ENCODE results near the gene HPSE2. TPM values are rescaled to one million over a fixed set of nuclear protein-coding genes. Genes with fewer than 3 reads are reported as not detected.

HPSE2 gene
- total and polyA plus RNA-seq, 2 of the 13 experiments (the other 11 are each of a cell fraction or from before 2014, with no cell fraction given): 0.01 TPM; not detected in 1

GRCh38 chr10:98460837-98461499, 774.7 kb downstream of the HPSE2 start (continued):
- peak; percentile 97 for TF ChIP-seq ATF3 (CRISPR knock-in tag; IDR thresholded peaks at IDR 0.05)
- no peak for TF ChIP-seq CBFB (CRISPR knock-in tag; IDR thresholded peaks at IDR 0.05)
- TF ChIP-seq, protein P1, sequence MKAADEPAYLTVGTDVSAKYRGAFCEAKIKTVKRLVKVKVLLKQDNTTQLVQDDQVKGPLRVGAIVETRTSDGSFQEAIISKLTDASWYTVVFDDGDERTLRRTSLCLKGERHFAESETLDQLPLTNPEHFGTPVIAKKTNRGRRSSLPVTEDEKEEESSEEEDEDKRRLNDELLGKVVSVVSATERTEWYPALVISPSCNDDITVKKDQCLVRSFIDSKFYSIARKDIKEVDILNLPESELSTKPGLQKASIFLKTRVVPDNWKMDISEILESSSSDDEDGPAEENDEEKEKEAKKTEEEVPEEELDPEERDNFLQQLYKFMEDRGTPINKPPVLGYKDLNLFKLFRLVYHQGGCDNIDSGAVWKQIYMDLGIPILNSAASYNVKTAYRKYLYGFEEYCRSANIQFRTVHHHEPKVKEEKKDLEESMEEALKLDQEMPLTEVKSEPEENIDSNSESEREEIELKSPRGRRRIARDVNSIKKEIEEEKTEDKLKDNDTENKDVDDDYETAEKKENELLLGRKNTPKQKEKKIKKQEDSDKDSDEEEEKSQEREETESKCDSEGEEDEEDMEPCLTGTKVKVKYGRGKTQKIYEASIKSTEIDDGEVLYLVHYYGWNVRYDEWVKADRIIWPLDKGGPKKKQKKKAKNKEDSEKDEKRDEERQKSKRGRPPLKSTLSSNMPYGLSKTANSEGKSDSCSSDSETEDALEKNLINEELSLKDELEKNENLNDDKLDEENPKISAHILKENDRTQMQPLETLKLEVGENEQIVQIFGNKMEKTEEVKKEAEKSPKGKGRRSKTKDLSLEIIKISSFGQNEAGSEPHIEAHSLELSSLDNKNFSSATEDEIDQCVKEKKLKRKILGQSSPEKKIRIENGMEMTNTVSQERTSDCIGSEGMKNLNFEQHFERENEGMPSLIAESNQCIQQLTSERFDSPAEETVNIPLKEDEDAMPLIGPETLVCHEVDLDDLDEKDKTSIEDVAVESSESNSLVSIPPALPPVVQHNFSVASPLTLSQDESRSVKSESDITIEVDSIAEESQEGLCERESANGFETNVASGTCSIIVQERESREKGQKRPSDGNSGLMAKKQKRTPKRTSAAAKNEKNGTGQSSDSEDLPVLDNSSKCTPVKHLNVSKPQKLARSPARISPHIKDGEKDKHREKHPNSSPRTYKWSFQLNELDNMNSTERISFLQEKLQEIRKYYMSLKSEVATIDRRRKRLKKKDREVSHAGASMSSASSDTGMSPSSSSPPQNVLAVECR (CRISPR knock-in tag; IDR thresholded peaks at IDR 0.05; ENCODE audit: borderline replicate concordance): no peak
- peak; percentile 44; the same call in 1 of the 2 replicates for TF ChIP-seq PPARG (CRISPR knock-in tag; conservative IDR thresholded peaks at IDR 0.05)
- TF ChIP-seq TCF7L2 (IDR thresholded peaks at IDR 0.05; ENCODE audit: low read depth, low read length): no peak
- TF ChIP-seq ZBTB3 (CRISPR knock-in tag; IDR thresholded peaks at IDR 0.05; ENCODE audit: borderline replicate concordance, low read depth): no peak
- TF ChIP-seq, protein P2, sequence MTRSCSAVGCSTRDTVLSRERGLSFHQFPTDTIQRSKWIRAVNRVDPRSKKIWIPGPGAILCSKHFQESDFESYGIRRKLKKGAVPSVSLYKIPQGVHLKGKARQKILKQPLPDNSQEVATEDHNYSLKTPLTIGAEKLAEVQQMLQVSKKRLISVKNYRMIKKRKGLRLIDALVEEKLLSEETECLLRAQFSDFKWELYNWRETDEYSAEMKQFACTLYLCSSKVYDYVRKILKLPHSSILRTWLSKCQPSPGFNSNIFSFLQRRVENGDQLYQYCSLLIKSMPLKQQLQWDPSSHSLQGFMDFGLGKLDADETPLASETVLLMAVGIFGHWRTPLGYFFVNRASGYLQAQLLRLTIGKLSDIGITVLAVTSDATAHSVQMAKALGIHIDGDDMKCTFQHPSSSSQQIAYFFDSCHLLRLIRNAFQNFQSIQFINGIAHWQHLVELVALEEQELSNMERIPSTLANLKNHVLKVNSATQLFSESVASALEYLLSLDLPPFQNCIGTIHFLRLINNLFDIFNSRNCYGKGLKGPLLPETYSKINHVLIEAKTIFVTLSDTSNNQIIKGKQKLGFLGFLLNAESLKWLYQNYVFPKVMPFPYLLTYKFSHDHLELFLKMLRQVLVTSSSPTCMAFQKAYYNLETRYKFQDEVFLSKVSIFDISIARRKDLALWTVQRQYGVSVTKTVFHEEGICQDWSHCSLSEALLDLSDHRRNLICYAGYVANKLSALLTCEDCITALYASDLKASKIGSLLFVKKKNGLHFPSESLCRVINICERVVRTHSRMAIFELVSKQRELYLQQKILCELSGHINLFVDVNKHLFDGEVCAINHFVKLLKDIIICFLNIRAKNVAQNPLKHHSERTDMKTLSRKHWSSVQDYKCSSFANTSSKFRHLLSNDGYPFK (CRISPR knock-in tag; IDR thresholded peaks at IDR 0.05; ENCODE audit: borderline replicate concordance): no peak
- TF ChIP-seq, protein P3, sequence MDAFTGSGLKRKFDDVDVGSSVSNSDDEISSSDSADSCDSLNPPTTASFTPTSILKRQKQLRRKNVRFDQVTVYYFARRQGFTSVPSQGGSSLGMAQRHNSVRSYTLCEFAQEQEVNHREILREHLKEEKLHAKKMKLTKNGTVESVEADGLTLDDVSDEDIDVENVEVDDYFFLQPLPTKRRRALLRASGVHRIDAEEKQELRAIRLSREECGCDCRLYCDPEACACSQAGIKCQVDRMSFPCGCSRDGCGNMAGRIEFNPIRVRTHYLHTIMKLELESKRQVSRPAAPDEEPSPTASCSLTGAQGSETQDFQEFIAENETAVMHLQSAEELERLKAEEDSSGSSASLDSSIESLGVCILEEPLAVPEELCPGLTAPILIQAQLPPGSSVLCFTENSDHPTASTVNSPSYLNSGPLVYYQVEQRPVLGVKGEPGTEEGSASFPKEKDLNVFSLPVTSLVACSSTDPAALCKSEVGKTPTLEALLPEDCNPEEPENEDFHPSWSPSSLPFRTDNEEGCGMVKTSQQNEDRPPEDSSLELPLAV (CRISPR knock-in tag; conservative IDR thresholded peaks at IDR 0.05; ENCODE audit: low read depth): no peak
- peak; percentile 6 for TF ChIP-seq ZFP36 (IDR thresholded peaks at IDR 0.05; ENCODE audit: borderline replicate concordance, low read depth, low read length, partially characterized antibody)
- TF ChIP-seq, protein P4, sequence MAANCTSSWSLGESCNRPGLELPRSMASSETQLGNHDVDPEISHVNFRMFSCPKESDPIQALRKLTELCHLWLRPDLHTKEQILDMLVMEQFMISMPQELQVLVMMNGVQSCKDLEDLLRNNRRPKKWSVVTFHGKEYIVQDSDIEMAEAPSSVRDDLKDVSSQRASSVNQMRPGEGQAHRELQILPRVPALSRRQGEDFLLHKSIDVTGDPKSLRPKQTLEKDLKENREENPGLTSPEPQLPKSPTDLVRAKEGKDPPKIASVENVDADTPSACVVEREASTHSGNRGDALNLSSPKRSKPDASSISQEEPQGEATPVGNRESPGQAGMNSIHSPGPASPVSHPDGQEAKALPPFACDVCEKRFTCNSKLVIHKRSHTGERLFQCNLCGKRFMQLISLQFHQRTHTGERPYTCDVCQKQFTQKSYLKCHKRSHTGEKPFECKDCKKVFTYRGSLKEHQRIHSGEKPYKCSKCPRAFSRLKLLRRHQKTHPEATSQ (CRISPR knock-in tag; IDR thresholded peaks at IDR 0.05; ENCODE audit: borderline replicate concordance): no peak
- TF ChIP-seq HMGXB3 (CRISPR knock-in tag; IDR thresholded peaks at IDR 0.05; ENCODE audit: borderline replicate concordance): 0 out of 2 replicates have a peak, but pooled peaks have one; percentile 18
